NT2/D1 (cell line): Measurements from ENCODE around the gene RSRC1.

Experiments used
- SUZ12 ChIP-seq: IDR thresholded peaks from 2 replicates; pipeline ENCODE4 v1.6.1; 2011; ENCODE audit not compliant: insufficient read length, insufficient read depth; ENCODE audit errors: extremely low read depth
- ZNF274 ChIP-seq: IDR thresholded peaks from 2 replicates; pipeline ENCODE4 v1.6.1; 2011; ENCODE audit warnings: mild to moderate bottlenecking, low read depth, low read length

DNA sequence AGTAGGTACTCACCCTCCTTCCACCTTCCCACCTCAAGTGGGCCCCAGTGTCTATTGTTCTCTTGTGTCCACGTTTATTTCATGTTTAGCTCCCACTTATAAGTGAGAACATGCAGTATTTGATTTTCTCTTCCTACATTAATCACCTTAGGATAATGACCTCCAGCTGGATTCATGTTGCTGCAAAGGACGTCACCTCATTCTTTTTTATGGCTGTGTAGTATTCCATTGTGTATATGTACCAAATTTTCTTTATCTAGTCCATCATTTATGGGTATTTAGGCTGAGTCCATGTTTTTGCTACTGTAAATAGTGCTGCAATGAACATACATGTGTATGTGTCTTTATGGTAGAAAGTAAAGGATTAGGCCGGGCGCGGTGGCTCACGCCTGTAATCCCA, 455.2 kb downstream of the RSRC1 start:
- TF ChIP-seq SUZ12: no peak
- TF ChIP-seq ZNF274: no peak
